Body of pancreas (tissue), 4 donors: ENCODE measurements around the gene KLHL13.
"Not testable (repeated sequence)": the region's sequence is repeated elsewhere in the genome, so short reads cannot be mapped to it uniquely, and the experiment has no call there.

Experiments used
- CTCF ChIP-seq, 7 experiments: fragments of 450-650 bp in 4 of 7; fragments of 200-600 bp in 3 of 7; sonication (generic) in 3 of 7; IDR thresholded peaks; one replicate each; pipeline ENCODE4 v1.5.1; 2016 to 2019; ENCODE audit warnings: antibody characterized with exemption in 7 of 7
- POLR2A ChIP-seq, 3 donors: fragments of 450-650 bp; IDR thresholded peaks; one replicate each; pipeline ENCODE4 v1.6.1; 2016; ENCODE audit warnings: antibody characterized with exemption in 3 of 3, mild to moderate bottlenecking in 2 of 3

GRCh38 chrX:117939296-117939695 is 177.3 kb downstream of the KLHL13 start:
- not testable (repeated sequence) for TF ChIP-seq CTCF, POLR2A (IDR thresholded peaks at IDR 0.05)
